ENCODE measurements around the gene GFI1.

DNA sequence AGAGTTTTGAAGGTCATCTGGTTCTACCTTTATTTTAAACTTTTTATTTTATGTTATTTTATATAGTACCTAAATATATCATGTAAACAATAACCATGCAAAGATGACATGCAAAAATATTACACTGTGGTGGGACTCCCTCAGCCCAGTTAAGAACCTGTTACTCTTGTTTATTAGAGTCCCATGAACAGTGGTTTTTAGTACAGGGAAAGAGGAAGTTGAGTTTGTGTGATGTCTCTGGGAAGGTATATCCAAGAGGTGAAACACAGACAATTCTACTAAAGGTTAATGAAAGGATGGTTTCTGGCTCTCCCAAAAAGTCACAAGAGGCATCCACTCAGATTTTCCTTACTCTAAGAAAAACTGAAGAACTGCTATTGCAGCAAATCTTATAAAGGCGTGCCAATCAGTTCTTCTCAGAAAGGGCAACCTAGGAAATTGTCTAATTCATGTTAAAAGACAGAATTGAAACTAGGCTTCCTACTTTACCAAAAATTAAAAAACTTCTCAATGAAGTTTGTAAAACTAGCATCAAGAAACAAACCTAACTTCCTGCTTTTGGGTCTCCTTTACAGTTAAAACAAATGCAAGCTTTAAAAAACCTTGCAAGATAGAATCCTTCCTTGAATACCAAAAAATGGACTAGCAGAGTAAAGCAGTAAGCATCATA is 19.9 kb downstream of the GFI1 start:
- TF ChIP-seq EZH2 (IDR thresholded peaks at IDR 0.05; ENCODE audit: insufficient read depth, low read length), result no peak
- TF ChIP-seq, protein P1, sequence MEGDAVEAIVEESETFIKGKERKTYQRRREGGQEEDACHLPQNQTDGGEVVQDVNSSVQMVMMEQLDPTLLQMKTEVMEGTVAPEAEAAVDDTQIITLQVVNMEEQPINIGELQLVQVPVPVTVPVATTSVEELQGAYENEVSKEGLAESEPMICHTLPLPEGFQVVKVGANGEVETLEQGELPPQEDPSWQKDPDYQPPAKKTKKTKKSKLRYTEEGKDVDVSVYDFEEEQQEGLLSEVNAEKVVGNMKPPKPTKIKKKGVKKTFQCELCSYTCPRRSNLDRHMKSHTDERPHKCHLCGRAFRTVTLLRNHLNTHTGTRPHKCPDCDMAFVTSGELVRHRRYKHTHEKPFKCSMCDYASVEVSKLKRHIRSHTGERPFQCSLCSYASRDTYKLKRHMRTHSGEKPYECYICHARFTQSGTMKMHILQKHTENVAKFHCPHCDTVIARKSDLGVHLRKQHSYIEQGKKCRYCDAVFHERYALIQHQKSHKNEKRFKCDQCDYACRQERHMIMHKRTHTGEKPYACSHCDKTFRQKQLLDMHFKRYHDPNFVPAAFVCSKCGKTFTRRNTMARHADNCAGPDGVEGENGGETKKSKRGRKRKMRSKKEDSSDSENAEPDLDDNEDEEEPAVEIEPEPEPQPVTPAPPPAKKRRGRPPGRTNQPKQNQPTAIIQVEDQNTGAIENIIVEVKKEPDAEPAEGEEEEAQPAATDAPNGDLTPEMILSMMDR (IDR thresholded peaks at IDR 0.05; ENCODE audit: insufficient read depth, low read depth, low read length), result no peak

Measured in astrocyte (in vitro differentiated cells and primary cell).